H9 (cell line): Measurements from ENCODE around the gene KRTAP1-3. TPM values are rescaled to one million over a fixed set of nuclear protein-coding genes. Genes with fewer than 3 reads are reported as not detected.

Experiments used
- DNase-seq: peaks from one replicate; pipeline ENCODE4 v3.0.0-alpha.2; 2017
- H2AFZ ChIP-seq: one replicate; pipeline ENCODE4 v1.6.1; 2013; ENCODE audit warnings: mild to moderate bottlenecking, low read length, control low read depth, moderate library complexity
- H2AK5ac ChIP-seq: 2 replicates; pipeline ENCODE4 v1.6.1; 2013; ENCODE audit warnings: low read length, control low read depth, mixed read lengths; ENCODE audit not compliant: insufficient read length
- H2BK120ac ChIP-seq: one replicate; pipeline ENCODE4 v1.6.1; 2013; ENCODE audit warnings: low read depth, mild to moderate bottlenecking, low read length, control low read depth, inconsistent platforms; ENCODE audit not compliant: poor library complexity, severe bottlenecking
- H2BK12ac ChIP-seq: 2 replicates; pipeline ENCODE4 v1.6.1; 2013; ENCODE audit warnings: low read length, control low read depth, mixed read lengths, low read depth; ENCODE audit not compliant: insufficient read length
- H2BK15ac ChIP-seq: 2 replicates; pipeline ENCODE4 v1.6.1; 2013; ENCODE audit warnings: low read depth, low read length, control low read depth
- H2BK20ac ChIP-seq: one replicate; pipeline ENCODE4 v1.6.1; 2013; ENCODE audit warnings: low read depth, mild to moderate bottlenecking, low read length, control low read depth, inconsistent platforms; ENCODE audit not compliant: poor library complexity, severe bottlenecking
- H2BK5ac ChIP-seq: 2 replicates; pipeline ENCODE4 v1.6.1; 2013; ENCODE audit warnings: low read length, control low read depth, mixed read lengths; ENCODE audit not compliant: insufficient read length
- H3K14ac ChIP-seq: 2 replicates; pipeline ENCODE4 v1.6.1; 2013; ENCODE audit warnings: low read length, control low read depth; ENCODE audit not compliant: insufficient read depth
- H3K18ac ChIP-seq: 2 replicates; pipeline ENCODE4 v1.6.1; 2013; ENCODE audit warnings: low read depth, mild to moderate bottlenecking, mixed read lengths, low read length, control low read depth; ENCODE audit not compliant: insufficient read length
- H3K23ac ChIP-seq: 2 replicates; pipeline ENCODE4 v1.6.1; 2013; ENCODE audit warnings: low read length, control low read depth, mixed read lengths, low read depth; ENCODE audit not compliant: insufficient read length
- H3K23me2 ChIP-seq: 2 replicates; pipeline ENCODE4 v1.6.1; 2013; ENCODE audit warnings: low read depth, mild to moderate bottlenecking, mixed read lengths, low read length, control low read depth; ENCODE audit not compliant: insufficient read length, poor library complexity, severe bottlenecking
- H3K27ac ChIP-seq: 2 replicates; pipeline ENCODE4 v1.5.1; 2013; ENCODE audit warnings: low read length, control low read depth, mixed read lengths, low read depth; ENCODE audit not compliant: insufficient read length
- H3K27me3 ChIP-seq: 2 replicates; pipeline ENCODE4 v1.6.1; 2013; ENCODE audit warnings: low read length, control low read depth, inconsistent platforms; ENCODE audit not compliant: insufficient read depth
- H3K4ac ChIP-seq: 2 replicates; pipeline ENCODE4 v1.6.1; 2013; ENCODE audit warnings: low read depth, mild to moderate bottlenecking, control low read depth, inconsistent platforms, low read length, moderate library complexity
- H3K4me1 ChIP-seq: 2 replicates; pipeline ENCODE4 v1.6.1; 2013; ENCODE audit warnings: low read length, control low read depth, inconsistent platforms; ENCODE audit not compliant: insufficient read depth
- H3K4me2 ChIP-seq: 2 replicates; pipeline ENCODE4 v1.6.1; 2013; ENCODE audit warnings: low read length, control low read depth, mixed read lengths; ENCODE audit not compliant: insufficient read length, insufficient read depth
- H3K56ac ChIP-seq: 2 replicates; pipeline ENCODE4 v1.6.1; 2013; ENCODE audit warnings: low read depth, mild to moderate bottlenecking, mixed read lengths, low read length, control low read depth; ENCODE audit not compliant: insufficient read length
- H3K79me1 ChIP-seq: 2 replicates; pipeline ENCODE4 v1.6.1; 2013; ENCODE audit warnings: low read depth, mild to moderate bottlenecking, moderate library complexity, low read length, control low read depth, inconsistent platforms; ENCODE audit not compliant: insufficient read depth, poor library complexity, severe bottlenecking
- H3K79me2 ChIP-seq: 2 replicates; pipeline ENCODE4 v1.6.1; 2013; ENCODE audit warnings: low read length, control low read depth, inconsistent platforms; ENCODE audit not compliant: insufficient read depth
- H3K9ac ChIP-seq: 2 replicates; pipeline ENCODE4 v1.6.1; 2013; ENCODE audit warnings: low read length, control low read depth, mixed read lengths; ENCODE audit not compliant: insufficient read length; ENCODE audit errors: extremely low read depth
- H3K9me3 ChIP-seq: one replicate; pipeline ENCODE4 v1.6.1; 2013; ENCODE audit warnings: low read depth, low read length, inconsistent platforms; ENCODE audit not compliant: control insufficient read depth
- H3T11ph ChIP-seq: one replicate; pipeline ENCODE4 v1.6.1; 2013; ENCODE audit warnings: mild to moderate bottlenecking, low read length, control low read depth, inconsistent platforms
- H4K20me1 ChIP-seq: one replicate; pipeline ENCODE4 v1.6.1; 2013; ENCODE audit not compliant: control insufficient read depth, insufficient read length, insufficient read depth
- H4K5ac ChIP-seq: 2 replicates; pipeline ENCODE4 v1.6.1; 2013; ENCODE audit warnings: low read depth, mild to moderate bottlenecking, mixed read lengths, low read length, control low read depth; ENCODE audit not compliant: insufficient read length
- H4K8ac ChIP-seq: replicated peaks from 2 replicates; pipeline ENCODE4 v1.6.1; 2013; ENCODE audit warnings: low read length, control low read depth, mixed read lengths, low read depth; ENCODE audit not compliant: insufficient read length
- H4K91ac ChIP-seq: 2 replicates; pipeline ENCODE4 v1.6.1; 2013; ENCODE audit warnings: low read depth, mild to moderate bottlenecking, moderate library complexity, mixed read lengths, low read length, control low read depth; ENCODE audit not compliant: insufficient read length
- H3K27ac Mint-ChIP-seq, 3 experiments: 2 replicates in 2 of 3; 3 replicates in 1 of 3; pipeline ENCODE4 v1.8.0; 2020 to 2021; ENCODE audit warnings: mixed read lengths in 3 of 3, mild to moderate bottlenecking in 1 of 3, moderate library complexity in 1 of 3
- H3K27me3 Mint-ChIP-seq: 2 replicates; pipeline ENCODE4 v1.8.0; 2021; ENCODE audit warnings: low read depth, mild to moderate bottlenecking, moderate library complexity, mixed read lengths
- H3K36me3 Mint-ChIP-seq, 3 experiments: 2 replicates in 2 of 3; 3 replicates in 1 of 3; pipeline ENCODE4 v1.8.0; 2020 to 2021; ENCODE audit warnings: low read depth in 3 of 3, mixed read lengths in 3 of 3; ENCODE audit not compliant: insufficient read depth in 1 of 3
- H3K4me1 Mint-ChIP-seq, 2 experiments: 2 replicates each; pipeline ENCODE4 v1.8.0; 2020; ENCODE audit warnings: mixed read lengths in 2 of 2
- H3K4me3 Mint-ChIP-seq, 2 experiments: 2 replicates in 1 of 2; 3 replicates in 1 of 2; pipeline ENCODE4 v1.8.0; 2020 to 2021; ENCODE audit warnings: mild to moderate bottlenecking in 2 of 2, mixed read lengths in 2 of 2, moderate library complexity in 1 of 2
- H3K9me3 Mint-ChIP-seq, 2 experiments: 2 replicates in 1 of 2; 3 replicates in 1 of 2; pipeline ENCODE4 v1.8.0; 2020; ENCODE audit warnings: mild to moderate bottlenecking in 2 of 2, mixed read lengths in 2 of 2, moderate library complexity in 1 of 2
- WGBS: extraction: QIAGEN DNeasy Blood & Tissue Kit; methylation state at CpG from one replicate; pipeline ENCODE4 v1.1.7; 2013; ENCODE audit warnings: missing lambda C conversion rate, low lambda C conversion rate, mixed read lengths; ENCODE audit not compliant: insufficient read length; ENCODE audit errors: extremely low coverage; 5-methylcytosine and 5-hydroxymethylcytosine counted together
- total RNA-seq: library from RNA; stranded (reverse); gene quantifications from 2 replicates; pipeline ENCODE4 v1.2.1, GENCODE V29; 2021
- TF ChIP-seq, protein P1 (sequence below): fragments of 200-600 bp; sonication (generic); conservative IDR thresholded peaks from 3 replicates; pipeline ENCODE4 v1.8.0; 2021; ENCODE audit warnings: antibody characterized with exemption, mild to moderate bottlenecking

KRTAP1-3 gene
- total RNA-seq, 1 experiment from 2014 or later = not detected

DNA sequence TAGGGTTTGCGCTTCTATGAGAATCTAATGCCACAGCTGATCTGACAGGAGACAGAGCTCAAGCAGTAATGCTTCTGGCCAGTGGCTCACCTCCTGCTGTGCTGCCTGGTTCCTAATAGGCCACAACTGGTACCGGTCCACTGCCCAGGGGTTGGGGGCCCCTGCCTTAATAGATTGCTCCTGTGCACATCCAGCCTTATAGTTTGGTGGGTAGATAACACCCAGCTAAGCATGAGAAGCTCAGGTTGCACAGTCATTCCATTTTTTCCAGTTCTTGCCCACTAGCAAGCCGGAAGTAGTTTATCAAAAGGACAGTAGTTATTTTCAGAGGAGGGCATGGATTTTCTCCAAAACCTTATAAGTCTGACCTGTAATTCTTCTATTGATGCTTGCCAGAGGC, 15.3 kb downstream of the KRTAP1-3 start:
- Histone ChIP-seq H2BK15ac (no peak overlapping the region), H3K9me3 (no peaks in the 10 kb centered on the region), H3K23ac (no peak overlapping the region), H3K9ac (no peak overlapping the region), H3K79me2 (no peaks in the 10 kb centered on the region), H3K79me1 (no peaks in the 10 kb centered on the region), H2AK5ac (no peak overlapping the region), H3K14ac (no peak overlapping the region), H2BK20ac (no peak overlapping the region), H2BK12ac (no peak overlapping the region), H3K27ac (no peak overlapping the region), H3K23me2 (no peaks in the 10 kb centered on the region), H3T11ph (no peak overlapping the region), H4K8ac (no peak overlapping the region), H4K91ac (no peak overlapping the region), H3K56ac (no peak overlapping the region), H3K27me3 (no peaks in the 10 kb centered on the region), H3K18ac (no peak overlapping the region), H4K5ac (no peak overlapping the region), H2BK120ac (no peak overlapping the region), H2AFZ (no peak overlapping the region), H2BK5ac (no peak overlapping the region), H3K4me1 (no peaks in the 10 kb centered on the region), H4K20me1 (no peaks in the 10 kb centered on the region), H3K4ac (no peak overlapping the region), H3K4me2 (no peak overlapping the region)
- no peak for DNase-seq
- Mint-ChIP-seq H3K36me3 (no peaks in the 10 kb centered on the region), H3K27ac (no peak overlapping the region), H3K4me1 (peaks cover 0 to 2% of the 10 kb centered on the region in 2 experiments; a peak in 1 of 4 replicates), H3K9me3 (peaks cover 0 to 3% of the 10 kb centered on the region in 2 experiments; a peak in 1 of 5 replicates), H3K27me3 (no peaks in the 10 kb centered on the region), H3K4me3 (no peak overlapping the region)
- WGBS = no CpG with 5 or more reads among the region's 3 CpGs
- TF ChIP-seq, protein P1, sequence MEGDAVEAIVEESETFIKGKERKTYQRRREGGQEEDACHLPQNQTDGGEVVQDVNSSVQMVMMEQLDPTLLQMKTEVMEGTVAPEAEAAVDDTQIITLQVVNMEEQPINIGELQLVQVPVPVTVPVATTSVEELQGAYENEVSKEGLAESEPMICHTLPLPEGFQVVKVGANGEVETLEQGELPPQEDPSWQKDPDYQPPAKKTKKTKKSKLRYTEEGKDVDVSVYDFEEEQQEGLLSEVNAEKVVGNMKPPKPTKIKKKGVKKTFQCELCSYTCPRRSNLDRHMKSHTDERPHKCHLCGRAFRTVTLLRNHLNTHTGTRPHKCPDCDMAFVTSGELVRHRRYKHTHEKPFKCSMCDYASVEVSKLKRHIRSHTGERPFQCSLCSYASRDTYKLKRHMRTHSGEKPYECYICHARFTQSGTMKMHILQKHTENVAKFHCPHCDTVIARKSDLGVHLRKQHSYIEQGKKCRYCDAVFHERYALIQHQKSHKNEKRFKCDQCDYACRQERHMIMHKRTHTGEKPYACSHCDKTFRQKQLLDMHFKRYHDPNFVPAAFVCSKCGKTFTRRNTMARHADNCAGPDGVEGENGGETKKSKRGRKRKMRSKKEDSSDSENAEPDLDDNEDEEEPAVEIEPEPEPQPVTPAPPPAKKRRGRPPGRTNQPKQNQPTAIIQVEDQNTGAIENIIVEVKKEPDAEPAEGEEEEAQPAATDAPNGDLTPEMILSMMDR = no peak
